Type B pancreatic cell (in vitro differentiated cells): ENCODE measurements around the gene INF2. TPM values are rescaled to one million over a fixed set of nuclear protein-coding genes. Genes with fewer than 3 reads are reported as not detected.
A peak's percentile ranks its signal among the peaks of the same experiment; 100 is the strongest.

Source experiments
- DNase-seq: peaks from one replicate; pipeline ENCODE4 v3.0.0; 2021; ENCODE audit warnings: mixed read lengths; ENCODE audit not compliant: unreplicated experiment; ENCODE audit errors: extremely low spot score
- H3K27ac Mint-ChIP-seq: 2 replicates; pipeline ENCODE4 v1.8.0; 2021; ENCODE audit warnings: mild to moderate bottlenecking, mixed read lengths
- H3K27me3 Mint-ChIP-seq: 2 replicates; pipeline ENCODE4 v1.8.0; 2021; ENCODE audit warnings: mixed read lengths
- H3K36me3 Mint-ChIP-seq: 2 replicates; pipeline ENCODE4 v1.8.0; 2021; ENCODE audit warnings: mixed read lengths
- H3K4me1 Mint-ChIP-seq: one replicate; pipeline ENCODE4 v1.8.0; 2021; ENCODE audit warnings: mixed read lengths; ENCODE audit not compliant: unreplicated experiment
- H3K4me3 Mint-ChIP-seq: 2 replicates; pipeline ENCODE4 v1.8.0; 2021; ENCODE audit warnings: mild to moderate bottlenecking, mixed read lengths
- H3K9me3 Mint-ChIP-seq: 2 replicates; pipeline ENCODE4 v1.8.0; 2021; ENCODE audit warnings: mixed read lengths
- CTCF ChIP-seq: fragments of 200-600 bp; sonication (generic); conservative IDR thresholded peaks from 2 replicates; pipeline ENCODE4 v1.5.0; 2021; ENCODE audit warnings: antibody characterized with exemption, mild to moderate bottlenecking
- total RNA-seq: library from RNA; stranded (reverse); gene quantifications from 2 replicates; pipeline ENCODE4 v1.2.1, GENCODE V29; 2021; ENCODE audit warnings: low replicate concordance

The INF2 gene
- total RNA-seq, 1 donor from 2014 or later, result 45.6 TPM

DNA sequence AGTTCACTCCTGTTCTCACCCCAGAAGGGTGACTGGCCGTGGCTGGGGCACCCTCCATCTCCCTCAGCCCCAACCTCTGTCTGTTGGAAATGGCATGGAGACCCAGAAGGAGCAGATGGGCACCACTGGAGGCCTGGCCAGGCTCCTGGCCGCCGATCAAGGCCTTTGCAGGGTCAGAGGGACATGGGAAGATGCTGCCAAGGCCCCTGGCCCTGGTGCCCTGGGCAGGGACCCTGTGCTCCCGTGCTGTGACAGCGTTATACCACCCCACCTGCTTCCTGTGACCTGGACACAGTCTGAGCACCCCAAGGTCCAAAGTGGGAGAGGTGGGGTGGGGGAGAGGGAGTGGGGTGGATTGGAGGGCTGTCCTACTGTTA is 3.5 kb downstream of the INF2 start:
- no peak overlapping the region for H3K27ac Mint-ChIP-seq
- H3K27me3 Mint-ChIP-seq, result no peaks in the 10 kb centered on the region
- no peak overlapping the region for H3K4me3 Mint-ChIP-seq
- DNase-seq, result no peak
- H3K36me3 Mint-ChIP-seq, result no peaks in the 10 kb centered on the region
- H3K9me3 Mint-ChIP-seq, result no peaks in the 10 kb centered on the region
- no peak for TF ChIP-seq CTCF
- H3K4me1 Mint-ChIP-seq, result peaks cover 7% of the 10 kb centered on the region

GRCh38 chr14:104693482-104694431 is 4.3 kb downstream of the INF2 start:
- no peak overlapping the region for H3K4me3 Mint-ChIP-seq
- peak overlapping the region; percentile 26 for H3K27ac Mint-ChIP-seq

DNA sequence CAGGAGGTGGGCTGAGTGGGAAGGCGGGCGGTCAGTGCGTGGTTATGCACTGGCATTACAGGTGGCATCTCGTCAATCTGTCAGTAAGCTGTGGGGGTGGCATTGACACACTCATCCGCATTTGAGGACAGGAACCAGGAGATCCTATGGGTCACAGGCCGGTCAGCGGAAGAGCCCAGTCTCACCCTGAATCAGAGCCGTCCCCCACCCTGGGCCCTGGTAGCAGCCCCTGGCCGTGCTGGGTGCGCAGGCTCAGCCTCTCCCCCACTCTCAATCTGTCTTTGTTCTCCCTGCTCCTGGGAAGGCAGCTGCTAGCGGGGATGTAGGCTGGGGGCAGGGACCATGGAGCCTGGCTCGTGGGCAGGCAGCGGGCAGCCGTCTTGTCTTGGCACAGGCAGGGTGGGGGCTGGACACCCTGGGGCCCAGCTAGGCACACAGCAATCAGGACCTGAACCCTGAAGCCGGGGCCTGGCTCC is 5.1 kb downstream of the INF2 start:
- Mint-ChIP-seq H3K27me3 (no peaks in the 10 kb centered on the region), H3K4me1 (peaks cover 10% of the 10 kb centered on the region), H3K36me3 (no peaks in the 10 kb centered on the region), H3K27ac (peak overlapping the region; percentile 26), H3K4me3 (no peak overlapping the region), H3K9me3 (no peaks in the 10 kb centered on the region)
- no peak for TF ChIP-seq CTCF
- DNase-seq, result no peak

More at GRCh38 chr14:104693482-104694431, 4.3 kb downstream of the INF2 start:
- Mint-ChIP-seq H3K27me3 (no peaks in the 10 kb centered on the region), H3K4me1 (peaks cover 10% of the 10 kb centered on the region), H3K9me3 (no peaks in the 10 kb centered on the region), H3K36me3 (no peaks in the 10 kb centered on the region)
- no peak for TF ChIP-seq CTCF
- DNase-seq, result no peak

DNA sequence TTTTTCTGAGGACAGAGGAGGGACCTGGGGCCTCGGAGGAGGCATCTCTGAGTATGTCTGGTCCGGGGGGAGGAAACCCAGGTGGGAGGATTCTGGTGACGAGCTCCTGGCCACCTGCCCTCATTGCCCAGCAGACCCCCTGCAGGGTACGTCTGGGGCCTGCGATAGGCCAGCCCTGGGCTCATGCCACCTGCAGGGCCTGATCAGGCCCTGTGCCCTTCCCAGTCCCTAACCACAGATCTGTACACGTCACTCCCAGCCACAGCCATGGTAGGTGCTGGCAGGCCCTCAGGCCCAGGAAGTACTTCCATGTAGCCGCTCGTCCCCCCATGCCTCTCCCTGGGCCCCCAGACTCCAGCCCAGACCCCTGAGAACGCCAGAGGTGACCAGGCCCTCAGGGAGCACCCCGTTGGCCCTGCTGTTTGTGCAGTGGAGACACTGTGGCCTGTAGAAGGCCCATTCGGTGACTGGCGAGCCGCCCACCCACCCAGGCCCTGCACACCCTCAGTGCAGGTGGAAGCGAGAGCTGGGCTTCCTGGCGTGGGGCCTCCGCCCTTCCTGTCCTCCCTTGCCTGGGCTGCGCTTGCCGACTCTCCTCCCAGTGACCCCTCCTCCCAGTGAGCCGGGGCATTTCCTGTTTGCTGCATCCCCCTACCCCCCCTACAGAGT is 5.7 kb downstream of the INF2 start:
- TF ChIP-seq CTCF, result no peak
- Mint-ChIP-seq H3K27ac (peak overlapping the region; percentile 65), H3K4me1 (peaks cover 10% of the 10 kb centered on the region)

DNA sequence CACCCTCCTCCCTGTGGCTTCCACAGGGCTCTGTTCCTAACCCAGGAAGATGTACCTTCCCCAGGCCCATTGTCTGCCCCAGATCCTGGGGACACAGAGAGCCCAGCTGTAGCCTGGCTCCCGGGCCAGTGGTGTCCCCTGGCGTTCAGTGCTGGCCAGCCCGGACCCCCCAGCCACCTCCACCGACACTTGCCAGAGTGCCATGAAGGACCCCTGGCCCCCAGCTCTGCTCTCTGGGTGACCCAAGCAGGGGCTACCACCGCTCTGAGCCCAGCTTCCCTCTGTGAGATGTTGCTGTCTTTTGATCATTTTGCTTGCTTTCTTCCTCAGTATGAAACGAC is 6.2 kb downstream of the INF2 start:
- Mint-ChIP-seq H3K27me3 (no peaks in the 10 kb centered on the region), H3K9me3 (no peaks in the 10 kb centered on the region), H3K36me3 (no peaks in the 10 kb centered on the region), H3K4me3 (no peak overlapping the region), H3K27ac (peak overlapping the region; percentile 65), H3K4me1 (peaks cover 10% of the 10 kb centered on the region)
- DNase-seq, result no peak
- no peak for TF ChIP-seq CTCF

More for the DNA sequence above, 5.7 kb downstream of the INF2 start:
- no peaks in the 10 kb centered on the region for H3K36me3 Mint-ChIP-seq
- no peaks in the 10 kb centered on the region for H3K9me3 Mint-ChIP-seq
- no peak for DNase-seq
- H3K4me3 Mint-ChIP-seq, result no peak overlapping the region
- H3K27me3 Mint-ChIP-seq, result no peaks in the 10 kb centered on the region
